PC-3 (cell line): ENCODE measurements around the gene NT5DC1.

Experiments used
- EZH2 ChIP-seq: fragments of 300-600 bp; sonication (generic); IDR thresholded peaks from one replicate; pipeline ENCODE4 v1.6.1; 2017; ENCODE audit warnings: antibody characterized with exemption, mild to moderate bottlenecking, low read length; ENCODE audit not compliant: unreplicated experiment
- TF ChIP-seq, protein P1 (sequence below): fragments of 300-600 bp; sonication (generic); conservative IDR thresholded peaks from 2 replicates; pipeline ENCODE4 v1.5.1; 2017; ENCODE audit warnings: antibody characterized with exemption, low read depth, mild to moderate bottlenecking, low read length

DNA sequence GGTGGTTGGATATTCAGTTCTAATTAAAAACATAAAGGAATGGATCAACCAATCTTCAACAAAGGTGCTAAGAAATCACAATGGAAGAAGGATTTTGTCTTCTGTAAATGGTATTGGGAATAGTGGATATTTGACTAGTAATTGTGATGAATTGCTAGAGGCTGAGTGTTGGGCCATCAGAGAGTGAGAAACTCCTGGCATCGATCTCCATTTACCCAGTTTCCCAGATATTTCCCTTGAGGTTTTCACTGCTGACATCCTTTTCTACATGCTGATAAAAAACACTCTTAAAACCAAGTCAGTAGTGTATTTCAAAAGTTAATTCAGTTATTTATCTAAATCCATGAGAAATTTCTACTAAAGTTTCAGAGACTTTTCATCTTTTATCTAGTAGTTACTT, 65.7 kb downstream of the NT5DC1 start:
- no peak for TF ChIP-seq EZH2
- TF ChIP-seq, protein P1, sequence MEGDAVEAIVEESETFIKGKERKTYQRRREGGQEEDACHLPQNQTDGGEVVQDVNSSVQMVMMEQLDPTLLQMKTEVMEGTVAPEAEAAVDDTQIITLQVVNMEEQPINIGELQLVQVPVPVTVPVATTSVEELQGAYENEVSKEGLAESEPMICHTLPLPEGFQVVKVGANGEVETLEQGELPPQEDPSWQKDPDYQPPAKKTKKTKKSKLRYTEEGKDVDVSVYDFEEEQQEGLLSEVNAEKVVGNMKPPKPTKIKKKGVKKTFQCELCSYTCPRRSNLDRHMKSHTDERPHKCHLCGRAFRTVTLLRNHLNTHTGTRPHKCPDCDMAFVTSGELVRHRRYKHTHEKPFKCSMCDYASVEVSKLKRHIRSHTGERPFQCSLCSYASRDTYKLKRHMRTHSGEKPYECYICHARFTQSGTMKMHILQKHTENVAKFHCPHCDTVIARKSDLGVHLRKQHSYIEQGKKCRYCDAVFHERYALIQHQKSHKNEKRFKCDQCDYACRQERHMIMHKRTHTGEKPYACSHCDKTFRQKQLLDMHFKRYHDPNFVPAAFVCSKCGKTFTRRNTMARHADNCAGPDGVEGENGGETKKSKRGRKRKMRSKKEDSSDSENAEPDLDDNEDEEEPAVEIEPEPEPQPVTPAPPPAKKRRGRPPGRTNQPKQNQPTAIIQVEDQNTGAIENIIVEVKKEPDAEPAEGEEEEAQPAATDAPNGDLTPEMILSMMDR: no peak
